Femur (tissue), 1 donor: ENCODE measurements around the gene EGR2.

ENCODE experiments used
- DNase-seq: peaks from one replicate; pipeline ENCODE4 v3.0.0-alpha.2; 2017

EGR2 gene

DNA sequence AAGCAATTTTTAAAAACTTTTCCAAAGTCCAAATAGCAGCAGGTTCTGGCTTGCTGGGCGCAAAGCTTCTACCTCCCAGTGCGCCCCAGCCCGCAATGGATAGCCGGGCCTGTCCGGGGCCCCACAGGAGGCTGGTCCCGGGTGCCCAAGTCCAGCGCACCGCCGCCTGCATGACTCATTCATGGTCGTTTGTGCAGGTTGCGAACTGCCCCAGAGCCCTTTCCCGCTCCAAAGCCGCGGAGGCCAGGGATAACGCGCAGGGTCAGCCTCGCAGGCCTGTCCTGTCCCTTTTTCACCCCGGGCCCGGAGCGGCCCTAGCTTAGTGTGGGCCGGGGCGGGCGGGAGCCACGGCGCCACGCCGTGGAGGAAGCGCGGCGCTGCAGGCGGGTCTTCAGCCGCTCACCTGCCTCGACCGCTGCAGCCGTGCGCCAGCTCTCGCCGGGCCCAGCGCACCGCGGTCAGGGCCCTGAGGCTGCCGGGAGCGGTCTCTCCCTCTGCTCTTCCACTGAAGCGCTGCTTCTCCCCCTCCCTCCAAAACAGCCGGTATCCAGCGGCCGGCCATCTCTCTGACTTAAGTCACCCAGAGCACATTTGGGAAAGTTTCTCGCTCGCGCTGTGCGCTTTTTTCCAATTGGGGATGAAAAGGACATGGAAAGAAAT is 1.7 kb upstream of the EGR2 start:
- peak; percentile 80 for DNase-seq

DNA sequence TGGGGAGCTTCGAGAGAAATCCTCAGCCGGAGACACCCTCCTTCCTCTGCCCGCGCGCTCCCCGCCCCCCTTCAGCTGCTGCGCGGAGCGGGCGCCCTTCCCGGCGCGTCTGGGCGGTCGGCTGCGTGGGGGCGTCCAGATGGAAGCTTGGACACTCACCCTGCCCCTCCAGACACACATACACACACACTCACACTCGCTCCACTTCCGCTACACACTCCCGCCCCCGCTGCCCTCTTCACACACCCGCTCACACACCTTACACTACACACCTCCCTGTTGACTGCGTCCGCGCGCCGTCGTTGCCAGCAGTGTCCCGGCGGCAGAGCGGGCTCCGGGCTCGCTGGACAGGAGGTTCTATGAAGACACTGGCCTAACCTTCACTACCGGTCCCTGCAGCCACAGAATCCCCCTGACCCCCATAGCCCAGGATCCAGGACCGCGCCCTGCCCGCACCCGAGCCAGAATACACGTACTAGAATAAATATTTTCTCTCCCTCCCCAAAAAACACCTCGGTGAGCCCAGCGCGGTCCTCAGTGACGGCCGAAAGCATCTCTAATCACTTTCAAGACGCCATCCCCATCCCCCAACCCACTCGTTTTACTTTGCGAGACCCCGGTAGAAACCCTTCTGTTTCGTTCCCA is 1.1 kb upstream of the EGR2 start:
- peak; percentile 72 for DNase-seq

DNA sequence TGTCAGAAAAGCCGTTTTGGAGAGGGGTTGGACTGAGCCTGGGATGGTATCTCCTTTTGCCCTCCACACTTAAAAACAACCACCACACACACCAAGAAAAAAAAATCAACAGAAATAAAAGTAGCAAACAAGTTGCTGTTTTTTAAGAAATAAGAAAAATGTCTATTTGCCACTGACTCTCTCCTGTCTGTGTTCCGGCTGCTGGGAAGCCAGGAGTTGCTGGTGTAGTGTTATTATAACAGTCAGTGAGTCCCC is 163 bp downstream of the EGR2 start:
- DNase-seq: no peak

DNA sequence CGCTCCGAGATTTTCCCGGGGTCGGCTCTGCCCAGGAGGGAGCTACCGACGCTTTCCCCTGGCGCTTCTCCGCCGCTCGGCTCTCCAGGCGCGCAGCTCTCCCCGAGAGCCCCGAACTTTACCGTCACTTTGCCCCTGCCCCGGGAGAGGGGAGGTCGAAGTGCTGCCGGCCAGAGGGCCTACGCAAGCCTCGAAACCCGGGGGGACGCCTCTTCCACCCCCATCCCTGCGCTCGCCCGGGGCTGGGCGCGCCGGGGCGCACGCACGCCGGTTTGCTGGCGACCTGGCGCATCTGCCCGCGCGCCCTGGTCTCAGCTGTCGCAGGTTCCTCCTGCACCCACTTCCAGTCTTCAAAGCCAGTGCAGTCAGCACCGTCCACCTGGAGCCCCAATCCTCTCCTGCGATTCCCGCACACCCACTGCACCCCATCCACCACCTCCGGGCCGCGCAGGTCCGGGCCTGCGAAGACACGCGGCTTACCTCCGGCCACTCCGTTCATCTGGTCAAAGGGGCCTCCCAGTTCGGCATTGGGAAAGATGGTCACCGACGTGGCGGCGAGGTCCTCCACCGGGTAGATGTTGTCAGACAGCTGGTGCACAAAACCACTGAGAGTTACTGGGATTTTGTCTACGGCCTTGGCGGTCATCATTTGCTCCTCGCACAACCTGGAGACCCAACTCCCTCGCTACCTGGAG is 638 bp downstream of the EGR2 start:
- DNase-seq: peak; percentile 35

DNA sequence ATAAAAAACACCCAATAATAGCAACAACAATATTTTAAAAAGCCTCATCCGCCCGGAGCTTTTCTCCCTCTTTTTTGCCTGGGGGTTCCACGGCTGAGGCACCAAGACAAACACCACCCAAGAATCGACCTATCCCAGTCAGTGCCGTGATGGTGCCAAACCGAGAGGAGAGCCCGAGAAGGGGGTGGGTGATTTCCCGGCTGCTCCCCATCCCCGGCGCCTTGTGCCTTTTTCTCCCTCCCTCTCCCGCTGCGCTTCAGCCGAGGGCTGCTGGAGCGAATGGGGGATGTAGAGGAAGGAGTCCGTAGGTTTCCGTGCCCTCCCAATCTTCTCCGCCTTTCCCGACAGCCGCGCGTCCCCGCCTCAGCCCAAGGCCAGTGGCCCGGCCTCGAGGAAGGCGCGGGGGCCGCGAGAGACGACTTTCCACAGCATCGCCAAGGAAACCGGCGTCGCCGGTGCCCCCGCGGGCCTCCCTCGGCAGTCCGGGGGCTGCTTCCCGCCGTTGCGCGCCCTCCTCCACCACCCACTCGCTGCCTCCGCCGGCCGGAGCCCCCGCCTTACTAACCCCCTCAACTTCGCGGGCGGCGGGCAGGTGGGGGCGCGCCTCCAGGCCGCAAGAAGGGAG is 1.3 kb downstream of the EGR2 start:
- DNase-seq: peak; percentile 28

DNA sequence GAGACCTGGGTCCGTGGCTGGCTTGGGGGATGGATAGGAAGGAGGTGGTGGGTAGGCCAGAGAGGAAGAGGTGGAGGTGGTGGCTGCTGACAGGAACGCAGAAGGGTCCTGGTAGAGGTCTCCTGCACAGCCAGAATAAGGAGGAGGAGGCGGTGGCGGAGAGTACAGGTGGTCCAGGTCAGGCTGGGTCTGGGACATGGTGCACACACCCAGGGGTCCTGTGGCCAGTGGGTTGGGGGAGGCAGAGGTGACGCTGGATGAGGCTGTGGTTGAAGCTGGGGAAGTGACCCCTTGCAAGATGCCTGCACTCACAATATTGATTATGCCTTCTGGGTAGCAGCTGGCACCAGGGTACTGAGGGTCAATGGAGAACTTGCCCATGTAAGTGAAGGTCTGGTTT is 2.2 kb downstream of the EGR2 start:
- no peak for DNase-seq

DNA sequence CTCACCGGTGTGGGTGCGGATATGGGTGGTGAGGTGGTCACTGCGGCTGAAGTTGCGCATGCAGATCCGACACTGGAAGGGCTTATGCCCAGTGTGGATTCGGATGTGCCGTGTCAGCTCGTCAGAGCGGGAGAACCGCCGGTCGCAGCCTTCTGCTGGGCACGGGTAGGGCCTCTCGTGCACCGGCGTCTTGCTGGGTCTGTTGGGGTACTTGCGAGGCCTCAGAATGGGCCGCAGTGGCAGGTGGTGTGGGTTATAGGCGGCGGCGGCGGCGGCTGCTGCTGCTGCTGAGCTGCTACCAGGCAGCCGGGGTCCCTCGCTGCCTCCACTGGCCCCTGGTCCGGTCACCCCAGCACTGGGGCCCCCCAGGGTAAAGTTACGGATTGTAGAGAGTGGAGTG is 2.7 kb downstream of the EGR2 start:
- no peak for DNase-seq

DNA sequence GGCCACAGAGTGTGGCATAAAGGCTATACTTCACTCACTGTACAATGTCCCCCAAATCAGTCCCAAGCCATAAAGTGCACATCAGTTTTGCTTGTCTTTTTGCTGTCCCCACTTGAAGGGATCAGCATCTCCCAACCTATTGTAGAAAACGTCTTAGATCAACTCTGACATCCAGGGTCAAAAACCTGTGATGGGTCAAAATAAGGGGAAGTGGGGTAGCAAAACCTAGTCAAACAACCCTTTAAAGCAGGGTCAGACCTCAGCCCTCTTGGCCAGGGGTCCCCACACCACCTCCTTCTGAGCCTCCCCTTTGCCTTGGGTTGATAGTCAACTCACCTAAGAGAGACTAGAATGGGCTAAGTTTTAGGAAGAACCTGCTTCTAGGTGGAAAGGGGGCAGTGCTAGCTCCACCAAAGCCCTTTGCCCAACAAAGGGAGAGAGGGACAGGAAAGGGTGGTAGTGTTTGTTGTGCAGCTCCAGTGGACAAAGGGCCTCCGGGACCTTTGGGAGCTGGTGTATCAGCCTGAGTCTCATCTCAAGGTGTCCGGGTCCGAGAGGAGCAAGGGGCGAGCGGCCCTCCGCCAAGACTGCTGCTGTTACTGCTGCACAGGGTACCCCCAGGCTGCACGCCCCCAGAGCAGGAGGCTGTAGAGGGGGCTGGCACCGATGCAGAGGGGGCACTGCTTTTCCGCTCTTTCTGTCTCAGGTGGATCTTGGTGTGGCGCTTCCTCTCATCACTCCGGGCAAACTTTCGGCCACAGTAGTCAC is 3.3 kb downstream of the EGR2 start:
- no peak for DNase-seq

DNA sequence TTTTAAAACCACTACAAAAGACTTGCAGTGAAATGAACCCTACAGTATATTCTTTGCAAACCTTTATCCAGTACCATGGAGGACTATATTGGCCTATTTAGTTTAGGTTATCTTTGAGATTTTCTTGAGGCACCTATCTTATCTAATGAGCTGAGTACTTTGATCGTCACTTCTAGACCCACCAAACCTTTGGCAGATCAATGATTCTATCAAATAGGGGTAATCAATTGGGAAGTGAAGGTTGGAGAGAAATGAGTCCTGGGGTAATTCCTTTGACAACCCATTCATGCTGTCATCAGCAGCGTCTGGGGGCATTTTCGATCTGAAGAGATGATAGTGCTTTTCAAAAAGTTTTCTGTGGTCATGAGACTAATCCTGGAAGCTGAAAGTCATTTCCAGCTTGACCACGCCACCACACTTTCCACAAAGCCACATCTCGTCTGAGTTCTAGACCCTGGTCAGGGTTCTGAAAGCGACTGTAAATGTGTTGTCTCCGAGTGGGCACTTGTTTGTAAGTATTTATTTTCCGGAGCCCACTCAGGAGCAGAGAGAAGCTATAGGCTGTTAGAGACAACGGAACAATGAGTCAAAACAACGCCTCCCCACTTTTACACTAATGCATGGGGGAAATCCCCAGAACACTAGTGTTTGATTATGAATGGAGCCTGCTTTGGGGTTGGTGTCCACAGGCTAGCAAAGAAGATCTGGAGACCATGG is 4.8 kb downstream of the EGR2 start:
- DNase-seq: no peak

DNA sequence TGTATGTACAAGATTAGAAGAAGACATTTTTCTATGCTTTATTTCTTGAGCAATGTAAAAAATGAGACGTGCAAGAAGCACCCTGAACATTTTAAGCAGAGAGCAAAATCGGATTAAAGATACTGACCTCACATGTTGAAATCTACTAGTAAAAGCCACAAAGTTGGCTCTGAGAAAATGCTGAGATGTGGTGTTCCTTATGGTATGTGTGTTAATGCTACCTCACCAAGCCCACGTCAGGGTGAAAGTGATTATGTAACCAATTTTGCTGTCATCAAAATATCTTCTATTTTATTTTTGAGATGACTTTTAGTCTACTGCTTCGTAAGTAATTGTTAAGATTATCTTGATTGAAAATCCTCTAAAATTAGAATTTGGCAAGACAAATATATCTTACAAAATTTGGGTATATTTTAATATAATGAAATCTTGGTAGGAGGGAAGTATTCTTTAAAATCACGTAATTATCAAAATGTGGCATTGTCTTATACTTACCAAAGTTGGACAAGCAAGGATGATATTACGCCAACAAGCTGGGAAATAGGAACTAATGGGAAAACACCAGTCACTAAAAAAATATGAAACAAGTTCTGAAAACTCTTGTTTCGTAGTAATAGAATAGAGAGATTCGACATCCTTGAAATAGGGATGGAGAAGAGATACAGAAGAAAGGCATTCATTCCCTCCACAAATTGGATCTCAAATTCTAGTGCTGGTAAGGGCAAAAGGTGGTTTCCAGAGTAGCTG is 5.8 kb downstream of the EGR2 start:
- DNase-seq: no peak

DNA sequence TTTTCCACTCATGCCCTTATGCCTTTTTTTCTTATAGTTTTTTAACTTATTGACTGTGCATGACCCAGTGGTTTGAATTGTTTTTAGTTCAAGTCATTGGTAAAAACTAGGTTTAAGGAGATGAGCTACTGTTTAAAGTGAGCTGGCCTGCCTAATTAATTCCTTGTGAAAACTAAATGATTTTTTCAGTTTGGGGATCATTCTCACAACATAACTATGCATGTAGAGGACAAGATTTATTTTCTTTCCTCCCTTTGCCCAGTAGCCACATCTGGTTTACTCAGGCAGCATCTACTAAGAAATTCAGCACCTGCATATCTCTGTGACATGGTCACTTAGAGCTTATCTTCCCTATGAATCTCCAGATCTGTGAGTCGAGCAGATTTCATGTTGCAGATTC is 9.9 kb downstream of the EGR2 start:
- DNase-seq: no peak

DNA sequence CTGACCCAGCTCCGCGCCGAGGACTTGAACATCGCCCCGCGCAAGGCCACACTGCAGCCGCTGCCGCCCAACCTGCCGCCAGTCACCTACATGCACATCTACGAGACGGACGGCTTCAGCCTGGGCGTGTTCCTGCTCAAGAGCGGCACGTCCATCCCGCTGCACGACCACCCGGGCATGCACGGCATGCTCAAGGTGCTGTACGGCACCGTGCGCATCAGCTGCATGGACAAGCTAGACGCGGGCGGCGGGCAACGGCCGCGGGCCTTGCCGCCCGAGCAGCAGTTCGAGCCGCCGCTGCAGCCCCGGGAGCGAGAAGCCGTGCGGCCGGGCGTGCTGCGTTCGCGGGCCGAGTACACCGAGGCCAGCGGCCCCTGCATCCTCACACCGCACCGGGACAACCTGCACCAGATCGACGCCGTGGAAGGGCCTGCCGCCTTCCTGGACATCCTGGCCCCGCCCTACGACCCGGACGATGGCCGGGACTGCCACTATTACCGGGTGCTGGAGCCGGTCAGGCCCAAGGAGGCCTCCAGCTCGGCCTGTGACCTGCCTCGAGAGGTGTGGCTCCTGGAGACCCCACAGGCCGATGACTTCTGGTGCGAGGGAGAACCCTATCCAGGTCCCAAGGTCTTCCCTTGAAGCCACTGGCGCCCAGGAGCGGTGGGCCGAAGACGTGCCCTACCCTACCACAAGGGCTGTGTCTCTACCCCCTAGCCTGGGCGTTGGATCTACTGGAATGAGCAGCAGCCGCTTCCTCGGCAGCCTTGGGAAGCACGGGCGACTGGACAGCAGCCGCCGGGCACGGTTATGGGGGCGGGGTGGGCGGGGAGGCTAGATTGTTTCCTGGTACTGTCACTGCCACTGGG is 10.7 kb downstream of the EGR2 start:
- peak; percentile 46 for DNase-seq

DNA sequence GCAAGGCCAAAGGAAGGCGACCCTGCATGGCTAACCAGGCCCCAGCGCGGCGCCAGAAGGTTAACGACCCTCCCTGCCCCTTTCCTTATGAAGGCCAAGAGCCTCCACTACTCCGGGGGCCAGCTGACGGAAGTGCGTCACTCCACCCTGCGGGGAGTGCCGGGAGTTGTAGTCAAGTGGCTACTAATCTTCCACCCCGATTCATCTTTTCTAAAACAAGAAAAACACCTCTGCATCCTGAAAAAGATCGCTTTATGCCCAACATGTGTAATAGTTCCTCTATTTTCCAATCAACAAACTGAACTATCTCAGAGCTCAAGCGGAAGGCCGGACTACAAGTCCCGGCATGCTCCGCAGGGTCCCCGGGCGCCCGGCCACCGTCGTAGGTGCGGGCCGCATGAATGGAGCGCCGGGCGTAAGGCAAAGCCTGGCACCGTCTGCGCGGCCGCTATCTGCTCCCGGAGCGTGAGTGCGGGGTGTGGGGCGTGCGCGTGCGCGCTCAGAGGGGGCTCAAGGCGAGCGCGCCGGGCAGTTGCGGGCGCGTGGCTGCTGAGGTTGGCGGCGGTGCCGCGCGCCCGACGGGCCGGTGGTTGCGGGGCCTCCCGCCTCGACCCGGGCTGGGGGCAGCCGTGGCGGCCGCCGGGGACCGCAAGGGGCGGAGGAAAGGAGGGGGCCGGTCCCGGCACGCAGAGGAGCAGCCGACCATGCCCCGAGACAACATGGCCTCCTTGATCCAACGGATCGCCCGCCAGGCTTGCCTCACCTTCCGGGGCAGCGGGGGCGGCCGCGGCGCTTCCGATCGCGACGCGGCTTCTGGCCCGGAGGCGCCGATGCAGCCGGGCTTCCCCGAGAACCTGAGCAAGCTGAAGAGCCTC is 11.6 kb downstream of the EGR2 start, which contains the start of gene ADO:
Gene ADO, plus strand, starts transcription at position 365 of the 875 bp plus-strand sequence. Its CDS starts 340 bp downstream, at position 705.
- DNase-seq: peak; percentile 92

DNA sequence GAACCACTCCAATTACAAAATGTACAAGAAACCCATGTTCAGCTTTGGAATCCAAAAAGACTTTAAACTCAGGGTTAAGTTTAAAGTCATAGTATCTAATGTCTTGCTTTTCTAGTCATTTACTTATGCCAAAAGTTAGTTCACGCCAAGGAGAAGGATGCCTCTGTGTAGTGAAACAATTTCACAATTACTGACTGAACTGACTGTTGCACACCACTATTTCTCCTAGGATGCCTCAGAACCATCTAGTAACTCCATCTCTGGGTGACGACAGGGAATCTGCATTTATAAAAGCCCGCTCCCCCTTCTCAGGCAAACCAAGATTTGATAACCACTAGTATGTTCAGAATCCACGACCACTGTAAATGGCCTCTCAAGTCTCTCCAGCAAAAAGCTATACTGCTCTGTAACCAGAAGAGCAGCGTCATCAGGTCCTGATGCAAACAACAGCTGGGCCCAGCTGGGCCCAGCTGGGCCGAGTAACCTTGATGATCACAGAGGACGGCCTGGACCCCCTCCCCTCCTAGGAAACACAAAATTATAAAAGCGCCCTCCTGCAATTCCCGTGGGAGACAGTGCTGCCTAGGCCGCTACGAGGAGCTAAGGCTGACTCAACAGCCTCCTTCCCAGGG is 12.3 kb downstream of the EGR2 start:
- no peak for DNase-seq

DNA sequence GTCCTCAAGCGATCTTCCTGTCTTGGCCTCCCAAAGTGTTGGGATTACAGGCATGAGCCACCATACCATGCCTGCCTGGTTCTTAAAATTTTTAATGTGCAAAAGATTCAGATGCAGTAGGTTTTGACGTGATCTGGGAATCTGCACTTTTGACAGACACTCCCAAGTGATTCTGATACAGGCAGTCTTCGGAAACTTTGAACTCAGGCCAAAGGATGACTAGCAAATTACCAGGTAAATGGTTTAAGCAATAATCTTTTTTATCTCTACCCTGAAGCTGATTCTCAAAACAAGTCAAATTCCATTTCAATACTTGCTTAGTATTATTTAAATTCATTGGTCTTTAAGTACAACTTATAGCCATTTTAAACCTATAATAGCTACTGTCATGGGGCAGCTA is 14.3 kb downstream of the EGR2 start:
- DNase-seq: no peak

DNA sequence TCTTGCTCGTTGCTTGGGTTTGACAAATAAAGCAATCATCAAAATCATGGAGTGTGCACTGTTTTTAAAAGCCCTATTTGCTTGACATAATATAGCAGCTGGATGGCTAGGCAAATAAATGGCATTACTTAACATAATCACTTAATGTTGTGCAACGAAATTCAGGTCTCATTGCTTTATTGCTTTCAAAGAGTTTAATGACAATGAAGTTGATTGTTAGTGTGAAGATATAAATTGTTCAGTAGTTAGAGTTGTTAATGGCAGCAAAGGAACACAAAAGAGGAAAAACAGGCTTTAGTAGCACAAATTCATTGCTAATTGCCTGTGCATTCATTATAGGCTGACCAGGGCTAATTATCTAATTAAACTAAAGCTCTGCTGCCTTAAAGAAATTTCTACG is 19.3 kb downstream of the EGR2 start:
- DNase-seq: no peak

DNA sequence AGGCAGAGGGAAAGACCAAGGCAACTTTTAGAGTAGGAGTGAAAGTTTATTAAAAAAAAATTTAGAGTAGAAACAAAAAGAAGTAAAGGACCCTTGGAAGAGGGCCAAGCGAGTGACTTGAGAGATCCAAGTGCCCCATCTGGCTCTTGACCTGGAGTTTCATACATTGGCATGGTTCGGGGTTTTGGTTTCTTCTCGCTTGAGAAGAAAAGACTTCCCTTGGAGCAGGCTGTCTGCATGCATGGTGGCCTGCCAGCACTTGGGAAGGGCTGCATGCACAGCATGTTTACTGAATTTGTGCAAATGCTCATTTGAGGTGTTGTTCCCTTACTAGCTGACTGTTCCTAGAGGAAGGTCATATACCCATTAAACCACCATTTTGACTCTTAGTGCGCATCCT is 20.4 kb downstream of the EGR2 start:
- no peak for DNase-seq

DNA sequence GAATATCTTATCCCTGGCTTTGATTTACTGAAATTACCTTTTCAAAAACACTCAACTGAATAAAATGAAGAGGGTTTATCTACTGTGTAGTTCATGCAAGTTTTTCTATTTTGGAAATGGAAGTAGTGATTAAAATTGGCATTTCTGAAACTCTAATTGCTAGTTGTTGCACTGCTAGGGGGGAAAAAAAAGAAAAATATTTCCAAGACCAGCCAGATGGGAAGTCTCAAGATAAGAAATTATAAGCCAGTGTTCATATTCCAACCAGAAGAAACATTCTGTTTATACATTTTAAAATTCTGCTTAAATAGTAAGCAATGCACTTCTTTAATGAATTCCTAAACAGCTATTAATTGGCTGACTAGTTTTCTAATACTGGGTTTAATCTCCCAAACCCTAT is 21.1 kb downstream of the EGR2 start:
- DNase-seq: no peak

DNA sequence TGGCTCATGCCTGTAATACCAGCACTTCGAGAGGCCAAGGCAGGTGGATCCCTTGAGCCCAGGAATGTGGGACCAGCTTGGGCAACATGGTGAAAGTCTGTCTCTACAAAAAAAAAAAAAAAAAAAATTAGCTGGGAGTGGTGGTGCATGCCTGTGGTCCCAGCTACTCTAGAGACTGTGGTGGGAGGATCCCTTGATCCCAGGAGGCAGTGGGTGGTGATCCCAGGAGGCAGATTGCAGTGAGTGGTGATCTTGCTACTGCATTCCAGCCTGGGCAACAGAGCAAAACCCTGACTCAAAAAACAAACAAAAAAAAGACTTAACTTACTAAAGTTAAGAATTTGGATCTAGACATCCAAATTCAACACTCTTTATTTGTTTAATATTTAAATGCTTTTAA is 21.9 kb downstream of the EGR2 start:
- DNase-seq: no peak
